PC-9 (cell line): ENCODE data around the gene DNASE1L2. TPM values are rescaled to one million over a fixed set of nuclear protein-coding genes. Genes with fewer than 3 reads are reported as not detected.

Experiments used
- BruUV-seq: library from RNA; stranded (reverse); fragments of 400-500 nt; replicated peaks from 2 replicates; lab custom pipeline; 2021; lab: Mats Ljungman, UMichigan
- CTCF ChIA-PET: fragments of 300-600 bp; sonication (Branson Sonifier 250); formaldehyde crosslinking; loops from one replicate; lab custom pipeline; 2022; ENCODE audit warnings: antibody characterized with exemption; lab: Charles Lee
- POLR2A ChIA-PET: fragments of 300-600 bp; sonication (Branson Sonifier 250); formaldehyde crosslinking; loops from one replicate; lab custom pipeline; 2022; ENCODE audit warnings: antibody characterized with exemption; ENCODE audit not compliant: unreplicated experiment; lab: Charles Lee
- DNase-seq, 2 experiments: peaks; one replicate each; pipeline versions ENCODE4 v3.0.0 to v3.0.0-alpha.2; 2015 to 2022; ENCODE audit warnings: mixed read lengths in 1 of 2
- H2AFZ ChIP-seq: fragments of 200-600 bp; sonication (generic); 2 replicates; pipeline ENCODE4 v1.8.1; 2017; ENCODE audit warnings: antibody characterized with exemption
- H3F3A ChIP-seq: fragments of 200-600 bp; sonication (generic); 2 replicates; pipeline ENCODE4 v1.8.1; 2017; ENCODE audit warnings: antibody characterized with exemption, mild to moderate bottlenecking, low read depth; ENCODE audit not compliant: insufficient read depth
- H3K27ac ChIP-seq: fragments of 200-600 bp; sonication (generic); 2 replicates; pipeline ENCODE4 v1.6.1; 2016; ENCODE audit warnings: mixed run types
- H3K27me3 ChIP-seq: fragments of 200-600 bp; sonication (generic); 2 replicates; pipeline ENCODE4 v1.6.1; 2016; ENCODE audit warnings: low read depth, mixed run types; ENCODE audit not compliant: insufficient read depth
- H3K36me3 ChIP-seq: fragments of 200-600 bp; sonication (generic); 2 replicates; pipeline ENCODE4 v1.6.1; 2016; ENCODE audit warnings: low read depth, mixed run types
- H3K4me1 ChIP-seq: fragments of 200-600 bp; sonication (generic); replicated peaks from 2 replicates; pipeline ENCODE4 v1.6.1; 2016; ENCODE audit warnings: mixed run types; ENCODE audit not compliant: insufficient read depth
- H3K4me2 ChIP-seq: fragments of 200-600 bp; sonication (generic); 2 replicates; pipeline ENCODE4 v1.6.1; 2017; ENCODE audit warnings: mixed run types
- H3K4me3 ChIP-seq: fragments of 200-600 bp; sonication (generic); 2 replicates; pipeline ENCODE4 v1.6.1; 2016; ENCODE audit warnings: mixed run types
- H3K79me2 ChIP-seq: fragments of 200-600 bp; sonication (generic); 2 replicates; pipeline ENCODE4 v1.6.1; 2017; ENCODE audit warnings: low read depth, mixed run types
- H3K9me2 ChIP-seq: fragments of 200-600 bp; sonication (generic); 2 replicates; pipeline ENCODE4 v1.8.1; 2017; ENCODE audit warnings: mild to moderate bottlenecking; ENCODE audit not compliant: insufficient read depth
- H3K9me3 ChIP-seq: fragments of 200-600 bp; sonication (generic); 2 replicates; pipeline ENCODE4 v1.8.1; 2016; ENCODE audit warnings: low read depth; ENCODE audit not compliant: insufficient read depth
- H4K20me1 ChIP-seq: fragments of 200-600 bp; sonication (generic); 2 replicates; pipeline ENCODE4 v1.8.1; 2017; ENCODE audit not compliant: insufficient read depth
- EZH2 ChIP-seq: fragments of 200-600 bp; sonication (generic); IDR thresholded peaks from 2 replicates; pipeline ENCODE4 v1.8.0; 2017; ENCODE audit warnings: antibody characterized with exemption, low read depth
- intact Hi-C: fragments of 100-400 bp; cut with micrococcal nuclease; formaldehyde crosslinking; loops from one replicate; pipeline ENCODE4 v1.10.0; 2022; ENCODE audit not compliant: unreplicated experiment
- total RNA-seq: library from RNA; stranded (reverse); gene quantifications from 2 replicates; pipeline ENCODE4 v1.2.3, GENCODE V29; 2021
- TF ChIP-seq, protein P1 (sequence below): fragments of 200-600 bp; sonication (generic); conservative IDR thresholded peaks from 2 replicates; pipeline ENCODE4 v1.6.1; 2017; ENCODE audit warnings: mixed run types, antibody characterized with exemption, mild to moderate bottlenecking, moderate library complexity

The DNASE1L2 gene
- total RNA-seq, 1 experiment from 2014 or later = 7.3 TPM

DNA sequence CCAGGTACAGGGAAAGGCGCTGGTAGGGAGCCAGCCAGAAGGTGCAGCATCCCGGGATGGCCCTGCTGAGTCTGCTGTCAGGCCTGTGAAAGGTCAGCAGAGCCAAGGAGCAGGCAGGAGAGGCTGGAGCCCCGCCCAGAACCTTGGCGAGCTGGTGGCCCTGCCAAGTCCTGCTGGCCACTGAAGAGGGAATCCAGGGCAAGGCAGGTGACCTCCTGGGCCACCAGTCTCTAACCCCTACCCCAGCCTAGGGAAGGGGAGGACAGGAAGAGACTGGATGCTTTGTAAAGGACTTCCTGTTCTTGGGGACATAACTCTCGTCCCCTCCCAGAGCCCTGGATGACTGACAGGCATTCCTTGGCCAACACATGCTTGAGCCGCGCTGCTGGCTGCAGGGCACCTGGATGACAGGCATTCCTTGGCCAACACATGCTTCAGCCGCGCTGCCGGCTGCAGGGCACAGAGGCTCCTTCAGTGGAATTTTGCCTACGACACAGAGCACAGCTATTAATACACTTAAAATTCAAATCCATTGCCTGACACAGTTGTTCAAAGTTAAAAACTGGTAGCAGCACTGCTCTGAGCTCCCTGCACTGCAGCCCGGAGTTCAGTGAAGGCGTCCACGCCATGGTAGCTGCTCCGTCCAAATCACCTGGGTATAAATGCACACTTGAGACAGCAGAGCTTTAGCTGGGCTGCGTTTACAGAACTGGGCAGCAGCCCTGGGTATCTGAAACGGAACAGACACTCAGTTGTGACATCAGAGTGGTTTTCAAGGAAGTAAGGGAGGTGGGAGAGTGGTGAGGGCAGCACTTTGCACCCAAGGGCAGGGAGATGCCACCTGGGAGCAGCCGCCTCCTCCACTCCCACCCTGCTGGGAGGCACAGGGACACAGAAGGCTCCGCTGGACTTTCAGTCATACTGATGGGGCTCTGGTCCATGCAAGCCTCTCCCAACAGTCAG is 23.6 kb upstream of the DNASE1L2 start:
- H3K27ac ChIP-seq = no peak overlapping the region
- peaks cover 29% of the 10 kb centered on the region for H3K79me2 ChIP-seq
- H4K20me1 ChIP-seq = peaks cover 19% of the 10 kb centered on the region; the same call in 1 of the 2 replicates
- H3K4me2 ChIP-seq = peak overlapping the region; percentile 99
- intact Hi-C loops = loop anchor here (5.0 kb wide), 1 partner anchor 40 kb away; the partner anchor contains the start of gene ECI1
- CTCF ChIA-PET = no interaction called here
- H3K4me3 ChIP-seq = peak overlapping the region; percentile 85
- H3K27me3 ChIP-seq = no peaks in the 10 kb centered on the region
- POLR2A ChIA-PET = interaction anchor here (0.9 kb wide), 1 partner anchor 57 kb away, joined by 9 read pairs; the partner anchor contains the start of gene TRAF7
- 0 out of 2 replicates have a peak, but pooled peaks cover 4% of the 10 kb centered on the region for H3K36me3 ChIP-seq
- H3F3A ChIP-seq = peaks cover 53% of the 10 kb centered on the region
- H2AFZ ChIP-seq = no peak overlapping the region
- DNase-seq = peak; percentile 85 to 86
- H3K9me3 ChIP-seq = no peaks in the 10 kb centered on the region
- no TSS peak for BruUV-seq
- no peaks in the 10 kb centered on the region for H3K9me2 ChIP-seq
- peaks cover 28% of the 10 kb centered on the region for H3K4me1 ChIP-seq
- TF ChIP-seq, protein P1, sequence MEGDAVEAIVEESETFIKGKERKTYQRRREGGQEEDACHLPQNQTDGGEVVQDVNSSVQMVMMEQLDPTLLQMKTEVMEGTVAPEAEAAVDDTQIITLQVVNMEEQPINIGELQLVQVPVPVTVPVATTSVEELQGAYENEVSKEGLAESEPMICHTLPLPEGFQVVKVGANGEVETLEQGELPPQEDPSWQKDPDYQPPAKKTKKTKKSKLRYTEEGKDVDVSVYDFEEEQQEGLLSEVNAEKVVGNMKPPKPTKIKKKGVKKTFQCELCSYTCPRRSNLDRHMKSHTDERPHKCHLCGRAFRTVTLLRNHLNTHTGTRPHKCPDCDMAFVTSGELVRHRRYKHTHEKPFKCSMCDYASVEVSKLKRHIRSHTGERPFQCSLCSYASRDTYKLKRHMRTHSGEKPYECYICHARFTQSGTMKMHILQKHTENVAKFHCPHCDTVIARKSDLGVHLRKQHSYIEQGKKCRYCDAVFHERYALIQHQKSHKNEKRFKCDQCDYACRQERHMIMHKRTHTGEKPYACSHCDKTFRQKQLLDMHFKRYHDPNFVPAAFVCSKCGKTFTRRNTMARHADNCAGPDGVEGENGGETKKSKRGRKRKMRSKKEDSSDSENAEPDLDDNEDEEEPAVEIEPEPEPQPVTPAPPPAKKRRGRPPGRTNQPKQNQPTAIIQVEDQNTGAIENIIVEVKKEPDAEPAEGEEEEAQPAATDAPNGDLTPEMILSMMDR = no peak
- TF ChIP-seq EZH2 = no peak

DNA sequence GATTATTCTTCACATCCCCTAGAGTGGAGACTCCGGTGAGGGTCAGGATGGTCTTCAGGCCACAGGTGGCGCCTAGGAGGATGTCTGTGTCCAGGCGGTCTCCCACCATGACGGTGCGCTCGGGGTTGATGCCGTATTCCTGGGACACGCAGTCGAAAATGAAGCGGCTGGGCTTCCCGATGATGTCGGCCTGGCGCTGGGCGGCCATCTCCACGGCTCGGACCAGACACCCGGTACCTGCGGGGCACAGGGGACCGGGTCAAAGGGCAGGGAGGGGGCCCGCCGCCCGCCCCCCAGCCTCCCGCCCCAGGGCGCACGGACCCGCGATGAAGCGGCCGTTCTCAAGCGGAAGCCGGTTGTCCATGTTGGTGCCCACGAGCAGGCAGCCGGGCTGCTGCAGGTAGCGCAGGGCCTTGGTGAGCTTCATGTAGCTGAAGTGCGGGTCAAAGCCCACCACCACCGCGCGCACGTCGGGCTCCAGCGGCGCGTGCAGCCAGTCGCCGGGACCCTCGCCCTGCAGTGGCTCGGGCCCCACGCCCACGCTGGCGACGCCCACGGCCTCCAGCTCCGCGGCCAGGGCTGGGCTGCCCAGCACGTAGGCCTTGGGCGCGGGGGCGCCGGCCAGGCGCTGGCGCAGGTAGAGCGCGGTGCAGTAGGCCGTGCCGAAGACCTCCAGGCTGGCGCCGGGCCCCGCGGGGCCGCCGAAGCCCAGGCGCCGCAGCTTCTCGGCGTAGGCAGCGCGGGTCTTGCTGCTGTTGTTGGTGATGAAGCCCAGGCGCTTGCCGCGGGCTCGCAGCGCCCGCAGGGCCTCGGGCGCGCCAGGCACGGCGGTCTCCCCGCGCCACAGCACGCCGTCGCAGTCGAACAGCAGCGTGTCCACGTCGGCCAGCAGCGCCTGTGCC is 22.2 kb upstream of the DNASE1L2 start:
- BruUV-seq = no TSS peak
- H3K79me2 ChIP-seq = peaks cover 25% of the 10 kb centered on the region
- peaks cover 28% of the 10 kb centered on the region for H3K4me1 ChIP-seq
- ChIA-PET CTCF (interaction anchor here (1.0 kb wide), 1 partner anchor 19 kb away, joined by 4 read pairs; no protein-coding TSS in a partner anchor), POLR2A (interaction anchor here (0.6 to 1.9 kb wide), 4 partner anchors 59 to 319 kb away, joined by 3 to 16 read pairs (median 7); partner anchors contain the start of genes TBC1D24 and TRAF7)
- no peaks in the 10 kb centered on the region for H3K36me3 ChIP-seq
- peaks cover 53% of the 10 kb centered on the region for H3F3A ChIP-seq
- TF ChIP-seq, protein P1 = no peak
- no peak for TF ChIP-seq EZH2
- H3K9me3 ChIP-seq = no peaks in the 10 kb centered on the region
- no peak overlapping the region for H3K27ac ChIP-seq
- H3K4me3 ChIP-seq = peak overlapping the region; percentile 85
- intact Hi-C loops = loop anchor here (1.0 to 5.0 kb wide), 2 partner anchors 38 to 59 kb away; partner anchors contain the start of genes ECI1 and TRAF7
- H3K4me2 ChIP-seq = peak overlapping the region; percentile 99
- no peak for DNase-seq
- H3K9me2 ChIP-seq = no peaks in the 10 kb centered on the region
- no peak overlapping the region; the same call in 1 of the 2 replicates for H2AFZ ChIP-seq
- H3K27me3 ChIP-seq = no peaks in the 10 kb centered on the region
- H4K20me1 ChIP-seq = peaks cover 19% of the 10 kb centered on the region; the same call in 1 of the 2 replicates

DNA sequence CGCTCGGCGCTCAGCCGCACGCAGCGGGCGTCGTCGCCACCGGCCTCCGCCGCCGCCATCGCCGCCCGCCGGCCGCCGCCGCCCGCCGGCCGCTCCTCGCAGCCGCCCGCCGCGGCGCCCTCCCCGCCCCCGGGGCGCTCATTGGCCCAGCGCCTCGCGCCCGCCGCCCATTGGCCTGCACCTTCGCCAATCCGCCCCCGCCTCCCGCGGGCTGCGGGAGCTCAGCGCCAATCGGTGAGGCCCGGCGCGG is 21.6 kb upstream of the DNASE1L2 start, which contains the start of gene PGP:
Gene PGP (minus strand): TSS at position 122 of the 250 bp plus-strand sequence. CDS start 63 bp downstream, at position 59.
- intact Hi-C loops = loop anchor here (1.0 to 5.0 kb wide), 2 partner anchors 38 to 59 kb away; partner anchors contain the start of genes ECI1 and TRAF7
- H3K27ac ChIP-seq = peak within 1 kb of the TSS; percentile 92
- no peak for TF ChIP-seq EZH2
- TF ChIP-seq, protein P1 = no peak
- no peaks in the 10 kb centered on the region for H3K9me3 ChIP-seq
- no peak for DNase-seq
- peaks cover 28% of the 10 kb centered on the region for H3K4me1 ChIP-seq
- ChIA-PET CTCF (interaction anchor here (1.0 kb wide), 1 partner anchor 20 kb away, joined by 4 read pairs; no protein-coding TSS in a partner anchor), POLR2A (interaction anchor here (0.6 to 1.9 kb wide), 4 partner anchors 60 to 318 kb away, joined by 3 to 16 read pairs (median 7); partner anchors contain the start of genes TBC1D24 and TRAF7)
- H3K4me3 ChIP-seq = peak within 1 kb of the TSS; percentile 85
- no peaks in the 10 kb centered on the region for H3K36me3 ChIP-seq
- no peaks in the 10 kb centered on the region for H3K9me2 ChIP-seq
- peak within 1 kb of the TSS; percentile 87 for H2AFZ ChIP-seq
- H3K4me2 ChIP-seq = peak within 1 kb of the TSS; percentile 99
- peaks cover 53% of the 10 kb centered on the region for H3F3A ChIP-seq
- BruUV-seq = no TSS peak
- H3K79me2 ChIP-seq = peaks cover 25% of the 10 kb centered on the region
- H4K20me1 ChIP-seq = peaks cover 19% of the 10 kb centered on the region; the same call in 1 of the 2 replicates
- no peaks in the 10 kb centered on the region for H3K27me3 ChIP-seq
